HepG2 (cell line): ENCODE data around the gene FAM83D. TPM values are rescaled to one million over a fixed set of nuclear protein-coding genes. Genes with fewer than 3 reads are reported as not detected.

ENCODE experiments used
- ATAD3A ChIP-seq: sonication (generic); formaldehyde crosslinking; IDR thresholded peaks from 2 replicates; pipeline ENCODE4 v1.4.0; 2020; ENCODE audit warnings: missing genetic modification reagents
- BATF2 ChIP-seq: sonication (generic); formaldehyde crosslinking; IDR thresholded peaks from 2 replicates; pipeline ENCODE4 v1.8.0; 2022; ENCODE audit warnings: mild to moderate bottlenecking, missing genetic modification reagents, moderate library complexity
- BORCS8-MEF2B ChIP-seq: sonication (generic); formaldehyde crosslinking; IDR thresholded peaks from 2 replicates; pipeline ENCODE4 v1.8.0; 2022; ENCODE audit warnings: mild to moderate bottlenecking, missing genetic modification reagents
- CHCHD3 ChIP-seq: sonication (generic); formaldehyde crosslinking; IDR thresholded peaks from 2 replicates; pipeline ENCODE4 v1.8.0; 2022; ENCODE audit warnings: mild to moderate bottlenecking, missing genetic modification reagents, moderate library complexity
- GFI1 ChIP-seq: sonication (generic); formaldehyde crosslinking; IDR thresholded peaks from 2 replicates; pipeline ENCODE4 v1.5.0; 2020; ENCODE audit warnings: missing genetic modification reagents, mild to moderate bottlenecking, borderline replicate concordance
- HNRNPLL ChIP-seq: fragments of 200-400 bp; formaldehyde crosslinking; IDR thresholded peaks from 2 replicates; pipeline ENCODE4 v1.6.1; 2017; ENCODE audit warnings: mild to moderate bottlenecking, low read depth, low read length; ENCODE audit not compliant: poor library complexity, severe bottlenecking
- KLF15 ChIP-seq: sonication (generic); formaldehyde crosslinking; IDR thresholded peaks from 2 replicates; pipeline ENCODE4 v1.8.1; 2023; ENCODE audit warnings: borderline replicate concordance, mild to moderate bottlenecking, inconsistent platforms, missing genetic modification reagents, mixed read lengths
- MEF2D ChIP-seq: sonication (generic); formaldehyde crosslinking; IDR thresholded peaks from 2 replicates; pipeline ENCODE4 v1.5.1; 2020; ENCODE audit warnings: mild to moderate bottlenecking, missing genetic modification reagents
- SAFB2 ChIP-seq: sonication (generic); formaldehyde crosslinking; IDR thresholded peaks from 2 replicates; pipeline ENCODE4 v1.5.1; 2020; ENCODE audit warnings: missing genetic modification reagents, low read depth, mild to moderate bottlenecking, borderline replicate concordance
- SALL2 ChIP-seq: sonication (generic); formaldehyde crosslinking; IDR thresholded peaks from 2 replicates; pipeline ENCODE4 v1.8.1; 2023; ENCODE audit warnings: mild to moderate bottlenecking, missing genetic modification reagents, inconsistent platforms
- SCMH1 ChIP-seq: sonication (generic); formaldehyde crosslinking; IDR thresholded peaks from 2 replicates; pipeline ENCODE4 v1.9.0; 2021; ENCODE audit warnings: missing genetic modification reagents, mild to moderate bottlenecking, borderline replicate concordance
- SMAD1 ChIP-seq: sonication (generic); formaldehyde crosslinking; IDR thresholded peaks from 2 replicates; pipeline ENCODE4 v1.4.0; 2020; ENCODE audit warnings: missing genetic modification reagents, low read depth, mild to moderate bottlenecking, borderline replicate concordance
- SMAD9 ChIP-seq: sonication (generic); formaldehyde crosslinking; IDR thresholded peaks from 2 replicates; pipeline ENCODE4 v1.5.1; 2020; ENCODE audit warnings: mild to moderate bottlenecking, missing genetic modification reagents
- TFDP2 ChIP-seq: sonication (generic); formaldehyde crosslinking; IDR thresholded peaks from 2 replicates; pipeline ENCODE4 v1.4.0; 2020; ENCODE audit warnings: missing genetic modification reagents
- ZNF17 ChIP-seq: sonication (generic); formaldehyde crosslinking; IDR thresholded peaks from 2 replicates; pipeline ENCODE4 v1.5.0; 2020; ENCODE audit warnings: mild to moderate bottlenecking, missing genetic modification reagents
- ZNF274 ChIP-seq: sonication (generic); formaldehyde crosslinking; IDR thresholded peaks from 2 replicates; pipeline ENCODE4 v1.5.1; 2020; ENCODE audit warnings: mild to moderate bottlenecking, missing genetic modification reagents
- polyA plus RNA-seq, 8 experiments: library from polyadenylated mRNA; depleted of rRNA in 3 of 8; stranded (reverse) in 7 of 8; unstranded in 1 of 8; fragments of >200 nt; fragmentation: Illumina TruSeq in 4 of 8; extraction: Trizol in 4 of 8; gene quantifications; 2 replicates each; pipeline versions ENCODE4 v1.2.1 to v1.2.3, GENCODE V29; 2011 to 2016; ENCODE audit warnings: low read depth in 4 of 8, missing spikeins in 1 of 8, mixed read lengths in 1 of 8; ENCODE audit not compliant: insufficient read depth in 1 of 8
- total RNA-seq, 5 experiments: library from RNA; depleted of rRNA; stranded (reverse); fragments of >200 nt; fragmentation: Illumina TruSeq; extraction: Trizol; gene quantifications; 2 replicates each; pipeline ENCODE4 v1.2.3, GENCODE V29; 2016; ENCODE audit warnings: low read depth in 1 of 5
- TF ChIP-seq, protein P1 (sequence below): sonication (generic); formaldehyde crosslinking; IDR thresholded peaks from 2 replicates; pipeline ENCODE4 v1.5.1; 2020; ENCODE audit warnings: mild to moderate bottlenecking, missing genetic modification reagents, borderline replicate concordance
- TF ChIP-seq, protein P2 (sequence below): sonication (generic); formaldehyde crosslinking; IDR thresholded peaks from 2 replicates; pipeline ENCODE4 v1.5.0; 2020; ENCODE audit warnings: missing genetic modification reagents, mild to moderate bottlenecking, borderline replicate concordance

FAM83D gene
- total and polyA plus RNA-seq, 2 of the 13 experiments (the other 11 are each of a cell fraction or from before 2014, with no cell fraction given): 51.4 to 64.0 TPM

- TF ChIP-seq BORCS8-MEF2B (CRISPR knock-in tag) (peak; percentile 79), SCMH1 (CRISPR knock-in tag) (no peak), TFDP2 (CRISPR knock-in tag) (peak; percentile 98), MEF2D (CRISPR knock-in tag) (peak; percentile 63), SAFB2 (peak; percentile 97), ATAD3A (no peak; the same call in 1 of the 2 replicates), SMAD1 (CRISPR knock-in tag) (peak; percentile 95), BATF2 (CRISPR knock-in tag) (no peak), HNRNPLL (peak; percentile 81), GFI1 (CRISPR knock-in tag) (peak; percentile 69), SALL2 (CRISPR knock-in tag) (peak; percentile 84), CHCHD3 (CRISPR knock-in tag) (no peak), KLF15 (peak; percentile 77), ZNF17 (no peak), ZNF274 (CRISPR knock-in tag) (peak; percentile 97), SMAD9 (no peak)
- TF ChIP-seq, protein P1, sequence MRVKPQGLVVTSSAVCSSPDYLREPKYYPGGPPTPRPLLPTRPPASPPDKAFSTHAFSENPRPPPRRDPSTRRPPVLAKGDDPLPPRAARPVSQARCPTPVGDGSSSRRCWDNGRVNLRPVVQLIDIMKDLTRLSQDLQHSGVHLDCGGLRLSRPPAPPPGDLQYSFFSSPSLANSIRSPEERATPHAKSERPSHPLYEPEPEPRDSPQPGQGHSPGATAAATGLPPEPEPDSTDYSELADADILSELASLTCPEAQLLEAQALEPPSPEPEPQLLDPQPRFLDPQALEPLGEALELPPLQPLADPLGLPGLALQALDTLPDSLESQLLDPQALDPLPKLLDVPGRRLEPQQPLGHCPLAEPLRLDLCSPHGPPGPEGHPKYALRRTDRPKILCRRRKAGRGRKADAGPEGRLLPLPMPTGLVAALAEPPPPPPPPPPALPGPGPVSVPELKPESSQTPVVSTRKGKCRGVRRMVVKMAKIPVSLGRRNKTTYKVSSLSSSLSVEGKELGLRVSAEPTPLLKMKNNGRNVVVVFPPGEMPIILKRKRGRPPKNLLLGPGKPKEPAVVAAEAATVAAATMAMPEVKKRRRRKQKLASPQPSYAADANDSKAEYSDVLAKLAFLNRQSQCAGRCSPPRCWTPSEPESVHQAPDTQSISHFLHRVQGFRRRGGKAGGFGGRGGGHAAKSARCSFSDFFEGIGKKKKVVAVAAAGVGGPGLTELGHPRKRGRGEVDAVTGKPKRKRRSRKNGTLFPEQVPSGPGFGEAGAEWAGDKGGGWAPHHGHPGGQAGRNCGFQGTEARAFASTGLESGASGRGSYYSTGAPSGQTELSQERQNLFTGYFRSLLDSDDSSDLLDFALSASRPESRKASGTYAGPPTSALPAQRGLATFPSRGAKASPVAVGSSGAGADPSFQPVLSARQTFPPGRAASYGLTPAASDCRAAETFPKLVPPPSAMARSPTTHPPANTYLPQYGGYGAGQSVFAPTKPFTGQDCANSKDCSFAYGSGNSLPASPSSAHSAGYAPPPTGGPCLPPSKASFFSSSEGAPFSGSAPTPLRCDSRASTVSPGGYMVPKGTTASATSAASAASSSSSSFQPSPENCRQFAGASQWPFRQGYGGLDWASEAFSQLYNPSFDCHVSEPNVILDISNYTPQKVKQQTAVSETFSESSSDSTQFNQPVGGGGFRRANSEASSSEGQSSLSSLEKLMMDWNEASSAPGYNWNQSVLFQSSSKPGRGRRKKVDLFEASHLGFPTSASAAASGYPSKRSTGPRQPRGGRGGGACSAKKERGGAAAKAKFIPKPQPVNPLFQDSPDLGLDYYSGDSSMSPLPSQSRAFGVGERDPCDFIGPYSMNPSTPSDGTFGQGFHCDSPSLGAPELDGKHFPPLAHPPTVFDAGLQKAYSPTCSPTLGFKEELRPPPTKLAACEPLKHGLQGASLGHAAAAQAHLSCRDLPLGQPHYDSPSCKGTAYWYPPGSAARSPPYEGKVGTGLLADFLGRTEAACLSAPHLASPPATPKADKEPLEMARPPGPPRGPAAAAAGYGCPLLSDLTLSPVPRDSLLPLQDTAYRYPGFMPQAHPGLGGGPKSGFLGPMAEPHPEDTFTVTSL (CRISPR knock-in tag): no peak
- TF ChIP-seq, protein P2, sequence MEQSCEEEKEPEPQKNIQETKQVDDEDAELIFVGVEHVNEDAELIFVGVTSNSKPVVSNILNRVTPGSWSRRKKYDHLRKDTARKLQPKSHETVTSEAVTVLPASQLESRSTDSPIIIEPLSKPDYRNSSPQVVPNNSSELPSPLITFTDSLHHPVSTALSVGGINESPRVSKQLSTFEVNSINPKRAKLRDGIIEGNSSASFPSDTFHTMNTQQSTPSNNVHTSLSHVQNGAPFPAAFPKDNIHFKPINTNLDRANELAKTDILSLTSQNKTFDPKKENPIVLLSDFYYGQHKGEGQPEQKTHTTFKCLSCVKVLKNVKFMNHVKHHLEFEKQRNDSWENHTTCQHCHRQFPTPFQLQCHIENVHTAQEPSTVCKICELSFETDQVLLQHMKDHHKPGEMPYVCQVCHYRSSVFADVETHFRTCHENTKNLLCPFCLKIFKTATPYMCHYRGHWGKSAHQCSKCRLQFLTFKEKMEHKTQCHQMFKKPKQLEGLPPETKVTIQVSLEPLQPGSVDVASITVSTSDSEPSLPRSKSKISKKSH (CRISPR knock-in tag): peak; percentile 88
These were observed 36.1 kb downstream of the FAM83D start, which contains the start of gene DHX35 (continued) for GRCh38 chr20:38962044-38962927.
